Activated T-helper 17 cell treated with anti-CD3 and anti-CD28 coated beads, Interleukin-2, amount 50 U/mL, for 72 hours (primary cell): Measurements from ENCODE around the gene PARD3. TPM values are rescaled to one million over a fixed set of nuclear protein-coding genes. Genes with fewer than 3 reads are reported as not detected.
"Not testable (repeated sequence)": the region's sequence is repeated elsewhere in the genome, so short reads cannot be mapped to it uniquely, and the experiment has no call there.

Experiments used
- ATAC-seq: fragments of 150-1000 bp; cut with Tn5 transposase; replicated peaks from 2 replicates; pipeline ENCODE4 v1.10.0; 2021; ENCODE audit warnings: mild to moderate bottlenecking, moderate library complexity
- H3K27ac Mint-ChIP-seq: one replicate; pipeline ENCODE4 v1.8.0; 2022; ENCODE audit warnings: mixed read lengths
- H3K27me3 Mint-ChIP-seq: one replicate; pipeline ENCODE4 v1.8.0; 2022; ENCODE audit warnings: mixed read lengths
- H3K36me3 Mint-ChIP-seq: one replicate; pipeline ENCODE4 v1.8.0; 2022; ENCODE audit warnings: low read depth, mild to moderate bottlenecking, mixed read lengths
- H3K4me1 Mint-ChIP-seq: one replicate; pipeline ENCODE4 v1.8.0; 2022; ENCODE audit warnings: mixed read lengths
- H3K4me3 Mint-ChIP-seq: one replicate; pipeline ENCODE4 v1.8.0; 2022; ENCODE audit warnings: mild to moderate bottlenecking, mixed read lengths
- H3K9me3 Mint-ChIP-seq: one replicate; pipeline ENCODE4 v1.8.0; 2022; ENCODE audit warnings: mixed read lengths
- total RNA-seq, 2 donors: library from RNA; stranded (reverse); gene quantifications; one replicate each; pipeline ENCODE4 v1.2.3, GENCODE V29; 2022

Gene PARD3
- total RNA-seq, 2 donors from 2014 or later, result 0.13 to 0.24 TPM

DNA sequence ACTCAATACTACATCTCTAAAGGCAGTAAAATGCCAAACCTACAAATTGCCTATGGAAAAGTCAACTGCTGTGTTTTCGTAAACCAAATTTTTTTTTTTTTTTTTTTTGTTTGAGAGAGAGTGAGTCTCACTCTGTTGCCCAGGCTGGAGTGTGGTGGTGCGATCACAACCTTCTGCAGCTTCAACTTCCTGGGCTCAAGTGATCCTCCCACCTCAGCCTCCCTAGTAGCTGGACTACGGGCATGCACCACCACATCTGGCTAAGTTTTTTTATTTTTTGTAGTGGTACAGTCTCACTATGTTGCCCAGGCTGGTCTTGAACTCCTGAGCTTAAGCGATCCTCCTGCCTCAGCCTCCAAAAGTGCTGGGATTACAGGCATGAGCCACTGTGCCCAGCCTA lies 74.0 kb downstream of the PARD3 start:
- ATAC-seq, H3K27ac Mint-ChIP-seq, H3K9me3 Mint-ChIP-seq, H3K36me3 Mint-ChIP-seq, H3K4me3 Mint-ChIP-seq, H3K4me1 Mint-ChIP-seq: not testable (repeated sequence)
- peaks cover 37% of the 10 kb centered on the region for H3K27me3 Mint-ChIP-seq

DNA sequence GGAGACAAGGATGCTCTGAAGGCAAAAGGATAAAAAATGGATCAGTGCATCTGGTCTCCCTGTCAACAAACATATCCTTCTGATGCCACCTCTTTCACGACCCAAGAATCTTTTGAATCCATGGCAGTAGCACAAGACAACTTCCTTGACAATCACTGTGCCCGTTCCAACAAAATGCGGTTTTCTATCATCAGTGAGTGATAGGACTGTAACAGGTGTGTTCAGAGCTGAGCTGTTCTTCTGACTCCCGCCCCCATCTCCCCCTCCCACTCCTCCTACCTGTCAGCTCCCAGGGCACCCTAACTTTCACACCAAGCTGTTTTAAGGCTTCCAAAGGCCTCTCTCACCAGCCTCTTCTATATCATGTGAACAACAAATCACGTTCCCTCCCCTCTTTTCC lies 74.8 kb downstream of the PARD3 start:
- H3K4me1 Mint-ChIP-seq, result no peaks in the 10 kb centered on the region

DNA sequence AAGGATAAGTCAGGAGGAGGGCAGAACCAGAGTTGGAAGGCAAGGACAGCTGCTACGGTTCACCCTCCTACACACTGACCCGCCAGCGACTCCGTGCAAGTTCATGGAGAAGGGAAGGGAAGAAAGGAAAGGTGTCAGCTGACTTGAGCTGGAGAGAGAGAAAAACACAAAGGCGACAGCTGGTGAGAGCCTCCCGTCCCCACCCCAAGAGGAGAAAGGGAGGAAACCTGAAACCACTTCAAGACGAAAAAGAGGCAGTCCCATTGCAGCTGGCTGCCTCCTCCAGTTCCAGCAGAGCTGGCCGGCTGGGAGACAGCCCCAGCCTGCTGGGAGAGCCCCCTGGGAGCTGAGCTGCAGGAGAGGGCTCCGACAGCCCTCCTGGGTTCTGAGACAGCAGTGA lies 75.2 kb downstream of the PARD3 start:
- Mint-ChIP-seq H3K27ac (no peak overlapping the region), H3K4me1 (no peaks in the 10 kb centered on the region), H3K9me3 (no peaks in the 10 kb centered on the region), H3K36me3 (no peaks in the 10 kb centered on the region), H3K27me3 (peaks cover 37% of the 10 kb centered on the region), H3K4me3 (no peak overlapping the region)
- no peak for ATAC-seq

More for the DNA sequence above, 74.8 kb downstream of the PARD3 start:
- no peaks in the 10 kb centered on the region for H3K9me3 Mint-ChIP-seq
- no peak for ATAC-seq
- peaks cover 37% of the 10 kb centered on the region for H3K27me3 Mint-ChIP-seq
- H3K36me3 Mint-ChIP-seq, result no peaks in the 10 kb centered on the region
- H3K27ac Mint-ChIP-seq, result no peak overlapping the region
- H3K4me3 Mint-ChIP-seq, result no peak overlapping the region

DNA sequence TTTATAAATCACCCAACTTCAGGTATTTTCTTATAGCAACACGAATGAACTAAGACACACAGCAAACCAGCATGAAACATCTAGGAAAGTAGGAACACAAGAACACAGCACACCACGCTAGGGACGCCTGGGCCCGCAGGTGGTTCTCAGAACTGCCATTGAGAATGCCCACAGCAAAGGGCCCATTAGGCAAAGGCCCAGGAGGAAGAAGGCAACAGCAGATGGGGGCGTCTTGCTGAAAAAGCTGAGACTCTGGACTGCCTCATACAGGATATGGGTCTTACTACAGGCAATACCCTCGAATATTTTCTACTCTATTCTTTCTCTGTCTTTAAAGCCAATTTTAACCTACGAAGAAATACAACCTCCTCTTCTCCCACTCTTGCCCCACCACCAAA lies 77.3 kb downstream of the PARD3 start:
- Mint-ChIP-seq H3K9me3 (no peaks in the 10 kb centered on the region), H3K36me3 (no peaks in the 10 kb centered on the region), H3K27me3 (peaks cover 30% of the 10 kb centered on the region), H3K4me1 (no peaks in the 10 kb centered on the region), H3K27ac (no peak overlapping the region), H3K4me3 (no peak overlapping the region)
- no peak for ATAC-seq

DNA sequence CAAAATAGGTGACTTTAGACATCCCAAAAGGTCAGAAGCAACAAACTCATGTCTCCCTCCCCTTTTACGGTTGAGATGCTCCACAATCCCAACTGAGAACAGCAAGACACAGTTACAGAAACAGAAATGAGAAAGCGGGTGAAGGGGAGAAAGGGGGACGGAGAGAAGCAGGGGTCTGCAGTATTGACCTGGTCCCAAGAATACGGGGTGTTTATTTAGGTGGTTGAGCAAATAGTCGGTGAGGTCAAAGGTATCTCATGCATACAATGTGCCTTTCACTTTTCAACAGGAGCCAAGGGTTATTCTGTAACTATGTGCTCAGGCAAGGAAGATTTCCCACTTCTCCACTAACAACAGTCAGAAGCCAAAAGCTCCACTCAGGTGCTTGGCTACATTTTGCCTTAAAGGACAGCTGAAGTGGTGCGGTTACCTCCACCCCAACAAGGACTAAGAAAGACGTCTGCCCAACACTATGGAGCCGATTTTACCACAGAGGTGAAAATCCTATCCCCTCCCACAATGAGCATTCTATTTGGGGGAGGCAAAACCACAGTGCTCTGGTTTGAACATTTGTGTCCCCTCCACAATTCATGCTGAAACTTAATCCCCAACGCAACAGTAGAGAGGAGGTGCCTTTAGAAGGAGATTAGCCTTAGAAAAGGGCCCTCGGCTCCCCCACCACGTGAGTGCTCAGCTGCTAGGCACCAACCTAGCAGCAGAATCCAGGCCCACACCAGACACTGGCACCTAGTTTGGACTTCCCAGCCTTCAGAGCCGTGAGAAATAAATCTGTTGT lies 77.9 kb downstream of the PARD3 start:
- H3K36me3 Mint-ChIP-seq, result no peaks in the 10 kb centered on the region
- no peaks in the 10 kb centered on the region for H3K4me1 Mint-ChIP-seq
- H3K27me3 Mint-ChIP-seq, result peaks cover 25% of the 10 kb centered on the region
- H3K9me3 Mint-ChIP-seq, result no peaks in the 10 kb centered on the region
- no peak for ATAC-seq
- H3K4me3 Mint-ChIP-seq, result no peak overlapping the region
- no peak overlapping the region for H3K27ac Mint-ChIP-seq

DNA sequence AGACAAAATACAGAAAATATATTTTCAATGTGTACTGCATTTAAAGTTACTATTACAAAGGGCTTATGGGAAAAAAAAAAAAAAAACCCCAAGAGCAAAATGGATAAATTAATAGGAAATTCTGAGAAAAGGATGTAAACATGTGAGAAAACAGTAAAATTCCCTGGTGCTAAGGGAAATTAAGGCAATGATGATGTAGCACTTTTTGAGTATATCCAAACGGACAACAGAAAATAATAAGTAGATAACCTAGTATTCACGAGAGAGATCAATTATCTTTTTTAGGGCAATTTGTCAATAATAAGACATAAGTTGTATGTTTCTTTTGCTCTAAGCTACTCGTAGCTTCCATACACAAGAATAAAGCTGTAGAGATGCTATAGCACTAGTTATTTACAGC lies 80.2 kb downstream of the PARD3 start:
- no peaks in the 10 kb centered on the region for H3K4me1 Mint-ChIP-seq
- no peak for ATAC-seq
- H3K27ac Mint-ChIP-seq, result no peak overlapping the region
- H3K27me3 Mint-ChIP-seq, result peaks cover 17% of the 10 kb centered on the region
- no peak overlapping the region for H3K4me3 Mint-ChIP-seq
- no peaks in the 10 kb centered on the region for H3K9me3 Mint-ChIP-seq
- no peaks in the 10 kb centered on the region for H3K36me3 Mint-ChIP-seq

DNA sequence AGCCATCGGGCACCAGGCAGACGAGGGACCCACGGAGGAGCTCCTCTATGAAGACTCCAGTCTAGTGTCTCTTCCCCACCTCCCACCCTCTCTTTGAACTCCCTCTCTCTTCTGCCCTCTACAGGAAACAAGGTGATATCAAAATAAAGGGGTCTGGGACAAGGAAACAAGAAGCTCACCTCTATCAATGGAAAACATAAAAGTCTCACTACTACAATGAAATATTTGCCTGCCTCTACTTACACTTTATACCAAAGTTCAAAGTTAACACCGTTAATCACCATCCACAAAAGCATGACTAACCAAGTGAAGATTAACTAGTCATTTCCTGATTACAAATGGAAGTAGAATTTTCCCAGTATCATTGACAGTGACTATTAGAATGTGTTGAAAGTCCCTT lies 82.2 kb downstream of the PARD3 start:
- no peak for ATAC-seq
- Mint-ChIP-seq H3K27ac (no peak overlapping the region), H3K9me3 (no peaks in the 10 kb centered on the region), H3K27me3 (peaks cover 5% of the 10 kb centered on the region), H3K4me3 (no peak overlapping the region), H3K4me1 (no peaks in the 10 kb centered on the region), H3K36me3 (no peaks in the 10 kb centered on the region)

DNA sequence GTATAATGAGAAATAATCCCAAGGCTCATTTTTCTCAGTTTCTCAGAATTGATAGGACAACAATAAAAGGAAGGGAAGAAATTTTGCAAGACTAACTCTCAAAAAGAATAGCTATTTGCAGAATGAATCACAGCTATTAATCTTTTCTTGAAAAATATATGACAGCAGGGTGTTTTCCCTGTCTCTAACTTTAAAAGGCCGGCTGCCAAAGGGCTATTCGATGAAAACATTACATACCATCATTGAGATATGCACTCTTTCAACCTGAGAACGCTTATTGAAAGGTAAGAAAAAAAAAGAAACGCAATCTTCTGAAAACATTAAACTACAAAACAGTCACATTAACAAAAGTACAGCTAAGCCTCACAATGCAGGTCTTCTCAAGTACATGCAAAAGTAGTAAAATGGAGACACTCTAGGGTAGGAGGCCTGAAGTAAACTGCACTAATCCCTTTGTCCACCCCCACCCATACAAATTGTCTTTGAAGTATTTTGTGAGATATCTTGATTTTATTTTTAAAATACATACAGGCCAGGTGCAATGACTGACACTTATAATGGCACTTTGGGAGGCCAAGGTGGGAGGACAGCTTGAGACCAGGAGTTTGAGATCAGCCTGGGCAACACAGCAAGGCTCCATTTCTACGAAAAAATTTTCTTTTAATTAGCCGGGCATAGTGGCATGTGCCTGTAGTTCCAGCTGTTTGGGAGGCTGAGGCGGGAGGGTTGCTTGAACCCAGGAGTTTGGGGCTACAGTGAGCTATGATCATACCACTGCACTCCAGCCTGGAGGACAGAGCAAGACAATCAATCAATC lies 83.0 kb downstream of the PARD3 start:
- H3K27ac Mint-ChIP-seq, result no peak overlapping the region
- H3K4me3 Mint-ChIP-seq, result no peak overlapping the region
- no peaks in the 10 kb centered on the region for H3K4me1 Mint-ChIP-seq
- H3K9me3 Mint-ChIP-seq, result no peaks in the 10 kb centered on the region
- H3K27me3 Mint-ChIP-seq, result no peaks in the 10 kb centered on the region
- H3K36me3 Mint-ChIP-seq, result no peaks in the 10 kb centered on the region
- no peak for ATAC-seq

DNA sequence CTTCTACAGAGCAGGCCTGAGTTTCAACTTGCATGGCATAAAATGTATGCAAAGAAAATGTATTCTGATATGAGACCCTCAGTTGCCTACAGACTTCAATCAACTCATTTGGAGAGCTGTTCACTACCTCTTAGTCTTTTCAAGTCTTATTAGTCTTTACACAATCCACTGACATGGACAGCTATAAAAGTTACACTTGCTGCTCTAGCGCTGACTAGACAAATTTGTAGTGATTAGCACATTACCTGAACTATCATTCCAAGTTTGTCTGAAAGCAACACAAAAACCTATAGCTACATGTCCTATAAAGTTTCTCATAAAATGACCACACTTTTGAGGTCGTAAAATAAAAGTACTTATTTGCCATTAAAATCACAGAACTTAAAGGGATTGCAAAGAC lies 83.9 kb downstream of the PARD3 start:
- ATAC-seq, result no peak
- H3K27me3 Mint-ChIP-seq, result no peaks in the 10 kb centered on the region
- H3K4me1 Mint-ChIP-seq, result no peaks in the 10 kb centered on the region
- H3K4me3 Mint-ChIP-seq, result no peak overlapping the region
- no peaks in the 10 kb centered on the region for H3K36me3 Mint-ChIP-seq
- no peaks in the 10 kb centered on the region for H3K9me3 Mint-ChIP-seq
- H3K27ac Mint-ChIP-seq, result no peak overlapping the region

DNA sequence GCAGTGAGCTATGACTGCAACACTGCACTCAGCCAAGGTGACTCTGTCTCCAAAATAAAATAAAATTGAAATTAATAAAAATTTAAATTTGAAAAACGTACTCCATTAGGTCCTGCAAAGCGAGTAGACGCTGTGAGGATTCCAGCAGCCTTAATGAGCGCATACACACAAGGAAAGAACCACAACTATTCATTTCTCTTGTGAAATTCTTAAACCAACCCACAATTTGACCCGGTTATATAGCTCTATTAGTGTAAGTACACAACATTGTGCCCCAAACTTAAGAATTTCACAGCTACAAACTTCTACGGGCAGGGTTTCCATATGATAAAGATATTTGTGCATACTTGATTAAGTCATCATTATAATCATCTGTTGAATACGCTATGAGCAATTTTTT lies 84.4 kb downstream of the PARD3 start:
- Mint-ChIP-seq H3K4me1 (no peaks in the 10 kb centered on the region), H3K4me3 (no peak overlapping the region), H3K27ac (no peak overlapping the region), H3K36me3 (no peaks in the 10 kb centered on the region), H3K27me3 (no peaks in the 10 kb centered on the region), H3K9me3 (no peaks in the 10 kb centered on the region)
- no peak for ATAC-seq

DNA sequence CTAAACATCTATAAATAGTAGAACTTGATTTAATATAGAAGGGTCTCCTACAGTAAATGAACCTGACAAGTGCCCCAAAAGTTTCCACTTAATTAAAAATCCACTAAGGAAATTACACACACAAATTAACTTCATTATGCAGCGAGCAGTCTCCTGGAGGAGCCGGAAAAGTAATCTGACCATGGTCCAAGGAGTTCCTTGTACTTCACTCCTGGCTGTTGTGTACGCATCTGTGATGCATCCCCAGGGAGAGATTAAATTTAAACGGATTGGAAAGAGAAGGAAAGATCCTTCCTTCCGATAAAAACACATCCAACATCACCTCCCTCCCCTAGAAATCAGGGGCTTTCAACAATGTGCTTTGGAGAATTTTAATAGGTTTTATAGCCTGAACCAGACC lies 85.5 kb downstream of the PARD3 start:
- Mint-ChIP-seq H3K27me3 (no peaks in the 10 kb centered on the region), H3K9me3 (no peaks in the 10 kb centered on the region), H3K36me3 (no peaks in the 10 kb centered on the region), H3K27ac (no peak overlapping the region), H3K4me3 (no peak overlapping the region), H3K4me1 (no peaks in the 10 kb centered on the region)
- no peak for ATAC-seq

DNA sequence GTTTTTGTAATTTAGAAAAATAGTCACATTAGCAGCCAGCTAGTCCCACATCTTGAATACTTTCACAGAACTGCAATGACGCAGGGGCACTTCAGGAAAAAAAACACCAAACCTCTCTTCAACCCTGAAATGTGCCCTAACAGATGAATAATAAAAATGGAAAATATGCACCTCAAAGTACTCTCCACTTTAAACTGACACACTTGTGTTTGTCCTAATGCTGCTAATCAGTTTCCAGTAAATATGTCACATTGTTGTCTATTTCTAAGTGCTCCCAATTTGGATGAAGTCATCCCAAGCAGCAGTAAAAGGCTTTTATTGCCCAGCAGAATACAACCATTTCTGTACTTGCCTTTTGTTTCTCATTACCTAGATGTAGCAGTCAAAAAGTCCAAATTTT lies 86.7 kb downstream of the PARD3 start:
- Mint-ChIP-seq H3K36me3 (no peaks in the 10 kb centered on the region), H3K4me1 (no peaks in the 10 kb centered on the region), H3K4me3 (no peak overlapping the region), H3K27me3 (peaks cover 4% of the 10 kb centered on the region), H3K9me3 (no peaks in the 10 kb centered on the region), H3K27ac (no peak overlapping the region)
- no peak for ATAC-seq

DNA sequence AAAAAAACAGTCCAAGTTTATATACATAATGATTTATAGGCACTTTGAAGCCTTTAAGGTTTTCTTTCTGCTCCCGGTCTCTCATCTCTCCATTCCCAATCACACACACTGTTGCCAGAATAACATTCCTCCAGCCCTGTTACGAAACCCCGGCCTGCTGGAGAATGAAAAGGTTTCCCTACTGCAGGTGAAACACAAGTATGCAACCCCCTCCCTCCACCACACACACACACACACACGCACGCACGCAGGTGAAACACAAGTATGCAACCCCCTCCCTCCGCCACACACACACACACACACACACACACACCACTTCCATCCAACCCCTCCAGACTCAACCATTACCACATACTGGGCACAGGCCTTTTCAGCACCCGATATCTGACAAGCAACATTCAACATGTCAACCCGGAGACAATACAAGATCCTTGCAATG lies 87.5 kb downstream of the PARD3 start:
- ATAC-seq, result no peak
- no peaks in the 10 kb centered on the region for H3K9me3 Mint-ChIP-seq
- no peak overlapping the region for H3K4me3 Mint-ChIP-seq
- no peaks in the 10 kb centered on the region for H3K36me3 Mint-ChIP-seq
- peaks cover 4% of the 10 kb centered on the region for H3K27me3 Mint-ChIP-seq
- no peak overlapping the region for H3K27ac Mint-ChIP-seq
- no peaks in the 10 kb centered on the region for H3K4me1 Mint-ChIP-seq

DNA sequence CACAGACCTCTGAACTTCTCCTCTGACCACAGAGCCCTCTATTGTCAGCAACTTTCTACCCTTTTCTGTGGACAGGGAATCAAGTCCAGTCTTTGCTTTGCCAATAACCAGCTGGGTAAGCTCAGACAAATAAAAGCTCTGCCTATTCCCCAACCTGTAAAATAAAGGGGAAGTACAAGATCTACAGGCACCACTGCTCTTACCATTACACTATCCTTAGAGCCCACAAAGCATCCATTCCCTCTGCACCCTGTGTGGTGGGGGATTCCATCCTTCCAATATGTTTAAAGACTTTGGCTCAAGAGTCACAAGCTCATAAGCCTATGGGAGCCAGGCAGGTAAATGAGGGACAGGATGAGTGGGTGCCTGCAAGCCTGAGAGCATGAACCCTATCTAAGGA lies 88.2 kb downstream of the PARD3 start:
- no peak for ATAC-seq
- H3K36me3 Mint-ChIP-seq, result no peaks in the 10 kb centered on the region
- H3K27ac Mint-ChIP-seq, result no peak overlapping the region
- H3K9me3 Mint-ChIP-seq, result no peaks in the 10 kb centered on the region
- peaks cover 4% of the 10 kb centered on the region for H3K27me3 Mint-ChIP-seq
- no peaks in the 10 kb centered on the region for H3K4me1 Mint-ChIP-seq
- H3K4me3 Mint-ChIP-seq, result no peak overlapping the region

DNA sequence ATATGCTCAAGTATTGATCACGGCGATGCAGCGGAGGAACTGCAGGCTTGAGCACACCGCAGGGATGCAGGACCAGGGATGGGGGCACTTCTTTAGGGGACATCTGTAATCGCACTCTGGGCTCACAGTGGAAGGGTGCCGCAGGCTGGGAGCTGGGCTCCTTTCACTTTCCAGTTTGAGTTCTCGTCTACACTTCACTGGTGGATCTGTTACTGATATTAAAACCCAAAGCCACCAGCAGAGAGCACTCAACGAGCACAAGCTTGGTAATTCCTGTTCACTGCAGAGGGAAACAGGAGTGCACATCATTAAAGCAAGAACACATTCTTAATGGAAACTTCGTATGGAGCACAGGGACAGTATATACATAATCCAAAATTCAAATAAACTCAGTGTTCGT lies 91.3 kb downstream of the PARD3 start:
- Mint-ChIP-seq H3K36me3 (no peaks in the 10 kb centered on the region), H3K27me3 (peaks cover 4% of the 10 kb centered on the region), H3K27ac (no peak overlapping the region), H3K4me1 (no peaks in the 10 kb centered on the region), H3K9me3 (no peaks in the 10 kb centered on the region), H3K4me3 (no peak overlapping the region)
- no peak for ATAC-seq
